DND-41 (cell line): ENCODE data around the gene FBXW5.
A peak's percentile ranks its signal among the peaks of the same experiment; 100 is the strongest.

ENCODE experiments used
- ATAC-seq: fragments of 200-7000 bp; cut with Tn5 transposase; 3 replicates; pipeline ENCODE4 v1.9.1; 2021; ENCODE audit warnings: low read depth; ENCODE audit not compliant: insufficient read depth
- DNase-seq: peaks from one replicate; pipeline ENCODE4 v3.0.0-alpha.2; 2020
- H2AFZ ChIP-seq: 2 replicates; pipeline ENCODE4 v1.6.0; 2012; ENCODE audit warnings: low read depth, low read length
- H3K27ac ChIP-seq: 2 replicates; pipeline ENCODE4 v1.5.1; 2012; ENCODE audit warnings: low read length, inconsistent platforms
- H3K27me3 ChIP-seq: fragments of 200-600 bp; sonication (generic); 2 replicates; pipeline ENCODE4 v1.6.0; 2012; ENCODE audit warnings: low read length, mild to moderate bottlenecking, inconsistent platforms; ENCODE audit not compliant: insufficient read depth, poor library complexity
- H3K36me3 ChIP-seq: 2 replicates; pipeline ENCODE4 v1.5.1; 2012; ENCODE audit warnings: low read length, inconsistent platforms; ENCODE audit not compliant: insufficient read depth
- H3K4me1 ChIP-seq: 2 replicates; pipeline ENCODE4 v1.5.1; 2012; ENCODE audit warnings: mild to moderate bottlenecking, low read length; ENCODE audit not compliant: insufficient read depth
- H3K4me2 ChIP-seq: 2 replicates; pipeline ENCODE4 v1.6.0; 2012; ENCODE audit warnings: mild to moderate bottlenecking, moderate library complexity, low read length, inconsistent platforms; ENCODE audit not compliant: insufficient read depth
- H3K4me3 ChIP-seq, 2 experiments: fragments of 200-600 bp in 1 of 2; shearing (Covaris generic) in 1 of 2; 2 replicates each; pipeline ENCODE4 v1.5.1; 2012 to 2016; ENCODE audit warnings: inconsistent platforms in 2 of 2, low read length in 2 of 2, mild to moderate bottlenecking in 2 of 2, low read depth in 1 of 2, moderate library complexity in 1 of 2
- H3K79me2 ChIP-seq: 2 replicates; pipeline ENCODE4 v1.6.0; 2012; ENCODE audit warnings: low read length, inconsistent platforms; ENCODE audit not compliant: insufficient read depth
- H3K9ac ChIP-seq: 2 replicates; pipeline ENCODE4 v1.6.0; 2012; ENCODE audit warnings: low read depth, mild to moderate bottlenecking, inconsistent platforms, low read length, moderate library complexity
- H3K9me3 ChIP-seq: 2 replicates; pipeline ENCODE4 v1.5.1; 2012; ENCODE audit warnings: low read length, moderate library complexity, mild to moderate bottlenecking, inconsistent platforms; ENCODE audit not compliant: insufficient read depth, severe bottlenecking
- H4K20me1 ChIP-seq: 2 replicates; pipeline ENCODE4 v1.6.0; 2012; ENCODE audit warnings: low read length; ENCODE audit not compliant: insufficient read depth
- CTCF ChIP-seq: IDR thresholded peaks from 2 replicates; pipeline ENCODE4 v1.5.1; 2012; ENCODE audit warnings: borderline replicate concordance, low read length, moderate library complexity, mild to moderate bottlenecking; ENCODE audit not compliant: poor library complexity, severe bottlenecking; ENCODE audit errors: extremely low read depth
- EZH2 ChIP-seq: IDR thresholded peaks from 3 replicates; pipeline ENCODE4 v1.6.1; 2012; ENCODE audit warnings: borderline replicate concordance, low read depth, mild to moderate bottlenecking, moderate library complexity, low read length, inconsistent platforms; ENCODE audit not compliant: severe bottlenecking

Gene FBXW5

GRCh38 chr9:136906266-136906665 is 38.3 kb downstream of the FBXW5 start:
- Histone ChIP-seq H3K4me2 (no peak overlapping the region), H4K20me1 (peaks cover 40% of the 10 kb centered on the region), H3K36me3 (peaks cover 85% of the 10 kb centered on the region), H3K4me1 (no peaks in the 10 kb centered on the region), H3K79me2 (peaks cover 39% of the 10 kb centered on the region), H3K27me3 (no peaks in the 10 kb centered on the region), H3K9ac (no peak overlapping the region), H2AFZ (no peak overlapping the region), H3K4me3 (no peak overlapping the region), H3K9me3 (no peaks in the 10 kb centered on the region), H3K27ac (no peak overlapping the region)
- DNase-seq (no peak), ATAC-seq (no peak)
- no peak for TF ChIP-seq EZH2
- TF ChIP-seq CTCF = no peak

GRCh38 chr9:136903041-136903554 is 41.4 kb downstream of the FBXW5 start:
- Histone ChIP-seq H3K4me2 (no peak overlapping the region), H3K36me3 (peaks cover 92% of the 10 kb centered on the region), H3K4me3 (no peak overlapping the region), H3K27ac (no peak overlapping the region), H3K9me3 (no peaks in the 10 kb centered on the region), H3K27me3 (no peaks in the 10 kb centered on the region), H4K20me1 (peaks cover 50% of the 10 kb centered on the region), H3K79me2 (peaks cover 63% of the 10 kb centered on the region), H3K4me1 (no peaks in the 10 kb centered on the region), H3K9ac (no peak overlapping the region), H2AFZ (no peak overlapping the region)
- DNase-seq (no peak), ATAC-seq (no peak)
- TF ChIP-seq EZH2 (no peak), CTCF (no peak)

GRCh38 chr9:136902259-136902821 is 42.2 kb downstream of the FBXW5 start:
- Histone ChIP-seq H4K20me1 (peaks cover 51% of the 10 kb centered on the region), H3K36me3 (peaks cover 85% of the 10 kb centered on the region), H3K79me2 (peaks cover 69% of the 10 kb centered on the region), H3K9me3 (no peaks in the 10 kb centered on the region), H3K4me1 (no peaks in the 10 kb centered on the region), H3K4me2 (no peak overlapping the region), H3K27me3 (no peaks in the 10 kb centered on the region), H3K9ac (no peak overlapping the region), H2AFZ (no peak overlapping the region), H3K4me3 (no peak overlapping the region), H3K27ac (no peak overlapping the region)
- ATAC-seq (0 out of 3 replicates have a peak, but pooled peaks have one; percentile 14), DNase-seq (no peak)
- no peak for TF ChIP-seq EZH2
- no peak for TF ChIP-seq CTCF
